ENCODE results near the gene CNTN5.
"Not testable (repeated sequence)": the region's sequence is repeated elsewhere in the genome, so short reads cannot be mapped to it uniquely, and the experiment has no call there.

The CNTN5 gene

GRCh38 chr11:100240025-100240539 lies 1219.3 kb downstream of the CNTN5 start:
- DNase-seq = no peak

DNA sequence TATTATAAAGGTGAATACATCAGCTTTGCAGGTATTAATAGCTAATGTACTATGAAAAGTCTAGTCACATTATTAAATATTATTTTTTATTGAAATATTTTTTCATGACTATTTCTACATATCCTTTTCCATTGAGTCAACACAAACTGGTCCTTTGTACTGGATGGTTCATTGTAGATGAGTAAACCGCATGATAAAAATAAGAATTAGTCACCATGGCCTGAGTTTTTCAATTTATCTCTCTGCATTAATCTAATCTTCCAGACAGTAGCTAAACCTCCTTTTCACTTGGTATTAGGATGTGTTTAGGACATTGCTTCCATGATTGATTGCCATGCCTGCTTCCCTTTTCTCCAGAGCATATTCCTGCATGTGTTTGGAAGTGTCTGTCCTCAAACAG lies 1227.0 kb downstream of the CNTN5 start:
- DNase-seq = no peak

DNA sequence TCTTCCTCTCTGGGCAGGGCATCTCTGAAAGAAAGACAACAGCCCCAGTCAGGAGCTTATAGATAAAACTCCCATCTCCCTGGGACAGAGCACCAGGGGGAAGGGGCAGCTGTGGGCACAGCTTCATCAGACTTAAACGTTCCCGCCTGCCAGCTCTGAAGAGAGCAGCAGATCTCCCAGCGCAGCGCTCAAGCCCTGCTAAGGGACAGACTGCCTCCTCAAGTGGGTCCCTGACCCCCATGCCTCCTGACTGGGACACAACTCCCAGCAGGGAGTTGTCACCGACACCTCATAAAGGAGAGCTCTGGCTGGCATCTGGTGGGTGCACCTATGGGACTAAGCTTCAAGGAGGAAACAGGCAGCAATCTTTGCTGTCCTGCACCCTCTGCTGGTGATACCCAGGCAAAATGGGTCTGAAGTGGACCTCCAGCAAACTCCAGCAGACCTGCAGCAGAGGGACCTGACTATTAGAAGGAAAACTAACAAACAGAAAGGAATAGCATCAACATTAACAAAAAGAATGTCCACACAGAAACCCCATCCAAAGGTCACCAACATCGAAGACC lies 1236.6 kb downstream of the CNTN5 start:
- DNase-seq = not testable (repeated sequence)

GRCh38 chr11:100269516-100269915 lies 1248.8 kb downstream of the CNTN5 start:
- no peak for DNase-seq

GRCh38 chr11:100273066-100273815 lies 1252.5 kb downstream of the CNTN5 start:
- no peak for DNase-seq

DNA sequence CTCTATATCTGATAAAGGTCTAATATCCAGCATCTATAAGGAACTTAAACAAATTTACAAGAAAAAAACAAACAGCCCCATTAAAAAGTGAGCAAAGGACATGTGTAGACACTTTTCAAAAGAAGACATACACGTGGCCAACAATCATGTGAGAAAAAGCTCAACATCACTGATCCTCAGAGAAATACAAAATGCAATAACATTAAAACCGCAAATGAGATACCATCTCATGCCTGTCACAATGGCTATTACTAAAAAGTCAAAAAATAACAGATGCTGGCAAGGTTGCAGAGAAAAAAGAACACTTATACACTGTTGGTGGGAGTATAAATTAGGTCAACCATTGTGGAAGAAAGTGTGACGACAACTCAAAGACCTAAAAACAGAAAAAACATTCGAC lies 1253.7 kb downstream of the CNTN5 start:
- not testable (repeated sequence) for DNase-seq

DNA sequence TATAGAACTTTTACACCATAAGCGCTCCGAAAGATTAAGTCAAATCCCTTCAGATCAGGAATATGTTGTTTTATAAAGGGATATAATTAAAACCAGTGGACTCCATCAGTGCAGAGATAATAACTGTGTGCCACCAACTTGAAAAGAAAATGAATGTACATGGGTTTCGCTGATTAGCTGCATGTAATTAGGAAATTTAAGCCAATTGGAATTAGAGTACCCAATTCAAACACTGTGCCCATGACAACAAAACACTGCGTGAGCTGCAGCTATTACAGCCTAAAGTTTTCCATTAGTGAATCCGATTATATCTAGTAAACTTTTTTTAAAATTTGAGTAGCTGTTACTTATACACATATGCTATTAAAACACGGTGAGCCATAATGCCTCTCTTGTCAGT lies 1274.0 kb downstream of the CNTN5 start:
- DNase-seq = no peak

- no peak for DNase-seq
These were observed 1275.4 kb downstream of the CNTN5 start for GRCh38 chr11:100296051-100296679.

DNA sequence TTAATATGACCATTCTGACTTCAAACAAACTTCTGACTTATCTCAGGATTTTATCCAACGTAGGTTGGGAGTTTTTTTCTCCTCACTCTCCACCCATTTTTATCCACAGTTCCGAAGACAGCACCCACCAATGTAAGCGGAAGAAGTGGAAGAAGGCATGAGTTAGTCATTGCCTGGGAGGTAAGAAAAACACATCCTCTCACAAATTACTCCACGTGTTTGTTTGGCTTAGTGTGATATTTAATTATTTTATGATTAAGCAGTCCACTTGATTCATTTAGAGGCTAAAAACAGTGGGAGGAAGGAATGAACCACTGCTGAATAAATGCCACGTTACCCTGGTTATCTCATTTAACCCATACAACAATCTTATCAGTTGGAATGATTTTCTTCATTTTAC lies 1276.8 kb downstream of the CNTN5 start:
- DNase-seq = no peak

- no peak for DNase-seq
These were observed 1282.1 kb downstream of the CNTN5 start for GRCh38 chr11:100302824-100303223.

DNA sequence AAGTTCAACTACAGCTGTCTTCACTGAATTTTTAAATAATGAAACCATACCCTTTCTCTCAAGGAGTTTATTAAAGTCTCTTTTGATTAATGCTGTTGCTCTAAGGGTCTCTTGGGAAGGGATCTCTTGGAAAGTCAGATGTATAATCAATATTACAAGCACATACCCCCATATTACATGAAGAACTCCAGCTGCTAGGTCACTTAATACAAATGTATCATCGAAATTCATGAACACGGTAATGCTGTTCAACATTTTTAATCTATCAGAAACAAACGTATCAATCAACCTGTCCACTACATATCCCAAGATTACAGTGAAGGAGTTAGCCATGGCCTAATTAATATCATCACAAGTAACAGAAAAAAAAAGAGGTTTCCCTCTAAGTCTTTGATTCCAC lies 1283.1 kb downstream of the CNTN5 start:
- DNase-seq = no peak

- DNase-seq = no peak
These were observed 1287.5 kb downstream of the CNTN5 start for GRCh38 chr11:100308202-100308601.

DNA sequence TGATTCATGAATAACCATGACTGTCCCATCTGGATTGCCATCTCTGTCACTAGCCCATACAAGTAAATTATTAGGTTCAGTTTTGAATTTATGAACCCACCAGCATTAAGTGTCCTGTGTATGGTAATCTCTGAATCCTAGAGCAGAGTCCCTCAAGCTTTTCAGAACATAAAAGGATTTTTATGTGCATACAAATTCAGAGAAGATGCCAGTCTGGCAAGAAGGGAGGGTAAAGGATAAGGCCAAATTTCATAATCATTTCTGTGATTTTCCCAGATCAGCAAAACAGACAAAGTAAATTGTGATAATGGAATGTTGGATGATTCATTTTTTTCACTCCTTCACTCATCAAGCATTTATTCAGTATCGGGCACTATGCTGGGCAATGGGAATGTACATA lies 1295.2 kb downstream of the CNTN5 start:
- no peak for DNase-seq

GRCh38 chr11:100316952-100317351 lies 1296.2 kb downstream of the CNTN5 start:
- no peak for DNase-seq

GRCh38 chr11:100319691-100320090 lies 1298.9 kb downstream of the CNTN5 start:
- DNase-seq = no peak

DNA sequence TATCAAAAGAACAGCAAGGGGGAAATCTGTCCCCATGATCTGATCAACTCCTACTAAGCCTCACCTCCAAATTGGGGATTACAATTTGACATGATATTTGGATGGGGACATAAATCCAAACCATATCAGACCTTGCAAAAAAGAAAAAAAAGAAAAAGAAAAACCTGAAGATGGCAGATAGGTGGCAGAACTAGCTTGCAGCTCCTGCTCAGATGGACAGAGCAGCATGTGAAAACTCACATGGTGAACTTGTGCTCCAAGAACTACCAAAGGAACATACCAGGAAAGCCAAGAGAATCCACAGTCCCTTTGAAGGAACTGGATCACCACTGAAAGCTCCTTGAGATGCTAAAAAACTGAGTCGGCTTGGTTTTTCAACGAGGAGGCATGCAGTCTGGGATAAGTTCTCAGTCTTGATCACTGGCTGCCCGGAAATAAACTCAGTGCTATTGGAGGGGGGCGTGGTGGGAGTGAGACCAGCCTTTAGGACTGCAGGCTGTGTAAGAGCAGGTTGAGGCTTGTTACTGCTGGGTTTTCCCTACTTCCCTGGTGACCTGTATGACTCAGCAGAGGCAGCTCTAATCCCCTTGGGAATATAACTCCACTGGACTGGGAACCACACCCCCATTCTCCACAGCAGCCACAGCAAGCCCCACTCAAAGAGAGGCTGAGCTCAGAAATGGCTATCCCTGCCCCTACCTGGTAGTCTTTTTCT lies 1308.0 kb downstream of the CNTN5 start:
- no peak for DNase-seq

DNA sequence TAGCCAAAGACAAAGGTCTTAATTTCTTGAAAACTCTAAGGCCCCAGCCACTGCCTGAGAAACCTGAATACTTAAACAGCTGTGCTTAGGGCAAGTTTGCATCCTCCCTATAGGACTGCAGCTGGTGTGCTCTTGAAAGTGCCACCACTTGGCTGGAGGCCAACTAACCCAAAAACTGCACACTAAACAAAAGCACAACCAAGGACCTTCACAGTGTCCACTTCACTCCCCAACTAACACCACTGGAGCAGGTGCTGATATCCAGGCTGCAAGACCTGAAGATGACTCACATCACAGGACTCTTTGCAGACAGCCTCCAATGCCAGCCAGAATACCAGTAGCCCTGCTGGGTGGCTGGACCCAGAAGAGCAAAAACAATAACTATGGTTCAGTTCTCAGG lies 1308.6 kb downstream of the CNTN5 start:
- DNase-seq = no peak

- no peak for DNase-seq
These were observed 1316.1 kb downstream of the CNTN5 start for GRCh38 chr11:100336873-100337272.

DNA sequence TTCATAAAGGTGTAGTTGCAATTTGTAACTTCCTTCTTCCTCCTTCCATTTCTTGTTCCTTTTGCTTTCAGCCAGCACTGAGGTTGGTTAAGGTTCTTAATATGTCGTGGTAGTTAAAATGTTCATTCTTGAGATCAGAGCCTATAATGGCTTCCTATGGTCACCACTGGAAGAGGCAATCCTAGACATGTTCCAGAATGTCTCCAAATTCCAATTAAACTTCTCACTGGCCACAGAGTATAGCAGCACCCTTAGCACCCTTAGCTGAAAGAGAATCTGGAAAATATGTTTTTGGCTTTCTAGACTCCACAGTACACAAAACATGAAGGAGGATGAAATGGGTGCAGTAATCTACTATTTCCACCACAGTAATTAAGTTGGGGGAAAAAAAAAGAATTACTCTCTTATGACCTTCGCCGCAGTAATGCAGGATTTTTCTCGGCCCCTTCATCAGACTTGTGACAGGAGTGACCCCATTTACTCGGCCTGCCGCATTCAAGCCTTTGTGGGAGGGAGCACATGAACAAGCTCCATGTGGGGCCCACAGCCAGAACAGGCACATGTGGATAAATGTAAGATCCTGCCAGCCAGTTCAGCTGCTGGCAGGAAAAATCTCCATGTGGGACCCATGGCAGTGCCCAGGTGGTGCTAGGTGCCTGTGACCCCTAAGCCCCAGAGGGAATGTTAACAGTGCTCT lies 1317.5 kb downstream of the CNTN5 start:
- no peak for DNase-seq

GRCh38 chr11:100340466-100341319 lies 1319.9 kb downstream of the CNTN5 start:
- no peak for DNase-seq

DNA sequence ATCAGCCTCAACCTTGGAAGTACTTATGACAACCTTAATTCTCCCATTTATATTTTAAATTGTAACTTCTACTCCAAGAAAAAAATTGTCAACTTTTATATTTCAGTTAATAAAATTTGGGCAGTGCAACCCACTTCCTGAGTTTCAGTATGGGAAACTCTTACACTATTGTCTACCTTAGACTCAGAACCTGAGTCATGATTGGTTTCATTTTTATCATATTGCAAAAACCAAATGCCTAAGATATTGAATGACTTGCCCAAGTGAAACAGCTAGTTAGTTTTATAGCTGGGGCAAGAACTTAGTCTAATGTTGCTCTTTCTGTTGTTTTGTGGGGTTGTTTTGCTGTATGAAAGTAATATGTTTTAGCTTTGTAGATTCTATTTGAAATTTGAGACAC lies 1332.3 kb downstream of the CNTN5 start:
- DNase-seq = no peak

DNA sequence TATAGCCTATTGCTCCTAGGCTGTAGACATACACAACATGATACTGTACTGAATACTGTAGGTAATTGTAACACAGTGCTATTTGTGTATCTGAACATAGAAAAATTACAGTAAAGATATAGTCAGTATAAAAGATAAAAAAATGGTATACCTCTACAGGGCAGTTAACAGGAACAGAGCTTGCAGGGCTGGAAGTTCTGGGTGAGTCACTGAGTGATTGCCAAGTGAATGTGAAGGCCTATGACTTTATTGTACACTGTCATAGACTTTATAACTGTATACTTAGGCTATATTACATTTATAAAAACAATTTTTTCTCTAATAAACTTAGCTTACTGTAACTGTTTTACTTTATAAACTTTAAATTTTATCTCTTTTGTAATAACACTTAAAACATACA lies 1334.0 kb downstream of the CNTN5 start:
- no peak for DNase-seq

All from femur (tissue), 1 donor.